ENCODE measurements around the gene NXF1. TPM values are rescaled to one million over a fixed set of nuclear protein-coding genes. Genes with fewer than 3 reads are reported as not detected.

Gene NXF1
- total RNA-seq, 1 experiment from 2014 or later, result 69.0 TPM

DNA sequence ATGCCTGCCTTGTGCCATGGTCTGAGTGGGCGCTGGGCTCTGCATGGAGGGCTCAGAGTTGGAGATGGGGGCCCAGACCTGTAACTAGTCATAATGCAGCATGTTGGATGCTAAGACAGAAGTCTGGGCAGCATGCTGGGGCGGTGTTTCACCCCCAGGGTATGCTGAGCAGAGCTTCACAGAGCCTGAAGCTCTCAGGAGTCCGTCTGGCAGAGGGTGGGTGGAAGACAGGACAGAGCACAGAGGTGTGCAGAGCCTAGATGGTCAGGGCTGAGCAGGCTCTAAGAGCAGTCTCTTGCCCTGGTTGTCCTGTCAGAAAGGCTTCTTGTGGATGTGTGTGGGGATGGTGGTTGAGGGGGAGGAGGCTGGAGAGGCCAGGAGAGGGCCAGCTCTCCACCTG is 26.8 kb downstream of the NXF1 start:
- H3K4me1 ChIP-seq (ENCODE audit: insufficient read depth, low read length), result no peaks in the 10 kb centered on the region
- no peaks in the 10 kb centered on the region for H3K27me3 ChIP-seq (ENCODE audit: insufficient read depth, low read length)
- no peak overlapping the region for H2BK120ac ChIP-seq (ENCODE audit: low read depth, low read length, poor library complexity, severe bottlenecking)
- no peak overlapping the region; a peak in 1 of 5 replicates for H3K4me3 Mint-ChIP-seq
- H4K5ac ChIP-seq (ENCODE audit: insufficient read length, low read depth, low read length), result no peak overlapping the region
- H2AK5ac ChIP-seq (ENCODE audit: insufficient read length, low read length), result no peak overlapping the region
- DNase-seq, result no peak
- H3K23me2 ChIP-seq (ENCODE audit: insufficient read length, low read depth, low read length, poor library complexity, severe bottlenecking), result peaks cover 3% of the 10 kb centered on the region
- H4K91ac ChIP-seq (ENCODE audit: insufficient read length, low read depth, low read length), result no peak overlapping the region
- peak overlapping the region in 2 of 3 experiments; percentile 59 to 63; a peak in 2 of 7 replicates for H3K27ac Mint-ChIP-seq
- no peak overlapping the region for H2AFZ ChIP-seq (ENCODE audit: low read length)
- H4K8ac ChIP-seq (replicated peaks; ENCODE audit: insufficient read length, low read depth, low read length), result no peak overlapping the region
- no peaks in the 10 kb centered on the region for H4K20me1 ChIP-seq (ENCODE audit: control insufficient read depth, insufficient read depth, insufficient read length)
- peaks cover 3% of the 10 kb centered on the region; the same call in 1 of the 2 replicates for H3K79me2 ChIP-seq (ENCODE audit: insufficient read depth, low read length)
- no peak overlapping the region for H3T11ph ChIP-seq (ENCODE audit: low read length)
- no peak for TF ChIP-seq CTCF (conservative IDR thresholded peaks at IDR 0.05)
- H3K27ac ChIP-seq (ENCODE audit: insufficient read length, low read depth, low read length), result no peak overlapping the region
- H2BK15ac ChIP-seq (ENCODE audit: low read depth, low read length), result no peak overlapping the region
- H3K18ac ChIP-seq (ENCODE audit: insufficient read length, low read depth, low read length), result no peak overlapping the region
- no peak overlapping the region for H3K56ac ChIP-seq (ENCODE audit: insufficient read length, low read depth, low read length)
- H2BK12ac ChIP-seq (ENCODE audit: insufficient read length, low read depth, low read length), result no peak overlapping the region
- H3K9ac ChIP-seq (ENCODE audit: extremely low read depth, insufficient read length, low read length), result no peak overlapping the region
- H3K23ac ChIP-seq (ENCODE audit: insufficient read length, low read depth, low read length), result no peak overlapping the region
- H3K14ac ChIP-seq (ENCODE audit: insufficient read depth, low read length), result no peak overlapping the region
- no peak overlapping the region for H2BK5ac ChIP-seq (ENCODE audit: insufficient read length, low read length)
- H3K4ac ChIP-seq (ENCODE audit: low read depth, low read length), result no peak overlapping the region
- WGBS (ENCODE audit: extremely low coverage, insufficient read length, low lambda C conversion rate), result no CpG with 5 or more reads among the region's 3 CpGs
- no peak overlapping the region for H2BK20ac ChIP-seq (ENCODE audit: low read depth, low read length, poor library complexity, severe bottlenecking)
- peaks cover 44 to 81% (median 68%) of the 10 kb centered on the region in 3 experiments for H3K36me3 Mint-ChIP-seq (ENCODE audit: insufficient read depth in 1 of 3, low read depth in 3 of 3)
- no peaks in the 10 kb centered on the region for H3K27me3 Mint-ChIP-seq (ENCODE audit: low read depth)
- no peaks in the 10 kb centered on the region for H3K4me1 Mint-ChIP-seq
- H3K4me2 ChIP-seq (ENCODE audit: insufficient read depth, insufficient read length, low read length), result no peak overlapping the region
- no peaks in the 10 kb centered on the region for H3K79me1 ChIP-seq (ENCODE audit: insufficient read depth, low read depth, low read length, poor library complexity, severe bottlenecking)
- no peaks in the 10 kb centered on the region for H3K9me3 ChIP-seq (ENCODE audit: control insufficient read depth, low read depth, low read length)
- no peaks in the 10 kb centered on the region for H3K9me3 Mint-ChIP-seq
